H7 (cell line): ENCODE results near the gene ANAPC16. TPM values are rescaled to one million over a fixed set of nuclear protein-coding genes. Genes with fewer than 3 reads are reported as not detected.

Source experiments
- DNase-seq: peaks from one replicate; pipeline ENCODE4 v3.0.0; 2012
- H3K27me3 ChIP-seq: 2 replicates; pipeline ENCODE4 v1.6.0; 2011; ENCODE audit warnings: mild to moderate bottlenecking, low read length; ENCODE audit not compliant: control insufficient read depth, insufficient read depth
- H3K36me3 ChIP-seq: replicated peaks from 2 replicates; pipeline ENCODE4 v1.5.1; 2011; ENCODE audit warnings: low read length; ENCODE audit not compliant: control insufficient read depth, insufficient read depth
- H3K4me3 ChIP-seq: 2 replicates; pipeline ENCODE4 v1.5.1; 2011; ENCODE audit warnings: low read depth, mild to moderate bottlenecking, control low read depth, low read length, moderate library complexity; ENCODE audit not compliant: insufficient read depth
- total RNA-seq: library from RNA; depleted of rRNA; stranded (reverse); fragments of >200 nt; shearing (Covaris generic); gene quantifications from 2 replicates; pipeline ENCODE4 v1.2.3, GENCODE V29; 2014; rRNA removed

The ANAPC16 gene
- total RNA-seq, result 56.6 and 79.0 TPM in 2 replicates

DNA sequence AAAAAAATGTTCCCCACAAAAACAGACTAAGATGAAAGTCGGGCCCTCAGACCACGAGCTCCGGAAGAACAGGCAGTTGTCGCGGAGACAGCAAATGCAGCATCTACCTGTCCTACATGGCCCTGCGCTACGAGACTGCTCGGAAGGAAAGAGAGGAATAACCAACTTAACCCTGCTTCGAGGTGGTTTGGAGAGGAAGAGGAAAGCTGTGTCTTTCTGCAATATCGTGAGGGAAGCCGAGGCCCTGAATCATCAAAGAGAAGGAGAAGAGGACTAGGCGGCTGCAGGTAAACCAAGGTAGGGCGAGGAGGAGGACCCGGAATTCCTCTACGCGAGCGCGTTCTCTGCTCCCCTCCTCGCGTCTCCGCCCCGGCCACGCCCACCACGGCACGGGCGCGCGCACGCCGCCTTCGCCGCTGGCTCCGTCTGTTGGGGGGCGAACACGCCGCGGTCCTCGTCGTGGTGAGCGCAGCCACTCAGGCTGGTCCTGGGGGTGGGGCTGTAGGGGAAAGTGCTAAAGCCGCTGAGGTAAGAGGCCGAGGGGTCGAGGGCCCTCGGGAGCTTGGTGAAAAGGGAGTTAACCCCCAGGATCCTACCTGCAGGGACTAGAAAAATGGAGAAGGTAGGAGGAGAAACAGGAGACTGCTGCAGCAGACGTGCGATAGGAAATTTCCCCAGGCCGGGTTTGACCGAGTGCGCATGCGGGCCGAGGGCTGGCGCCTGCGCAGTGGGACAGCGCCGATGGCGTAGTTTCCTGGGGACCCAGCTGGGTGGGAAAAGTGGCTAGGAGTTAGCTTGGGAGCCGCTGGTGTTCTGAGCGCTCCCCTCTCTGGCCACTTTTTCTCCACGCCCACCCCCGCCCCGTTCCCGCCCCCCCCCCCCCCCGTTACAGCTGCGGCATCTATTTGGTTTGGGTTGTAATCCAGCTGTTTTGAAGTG lies at the start of gene ANAPC16, which contains the start of gene ASCC1:
Gene ANAPC16 (plus strand): TSS at position 402 of the 939 bp plus-strand sequence. CDS start 7,903 bp downstream, outside the sequence.
Gene ASCC1 (minus strand): TSS at position 666 of the 939 bp plus-strand sequence. CDS start 2,978 bp downstream, outside the sequence.
- DNase-seq, result peak; percentile 94
- H3K4me3 ChIP-seq, result peak within 1 kb of the TSS; percentile 55
- H3K27me3 ChIP-seq, result no peaks in the 10 kb centered on the region
- peaks cover 2% of the 10 kb centered on the region; the same call in 1 of the 2 replicates for H3K36me3 ChIP-seq

DNA sequence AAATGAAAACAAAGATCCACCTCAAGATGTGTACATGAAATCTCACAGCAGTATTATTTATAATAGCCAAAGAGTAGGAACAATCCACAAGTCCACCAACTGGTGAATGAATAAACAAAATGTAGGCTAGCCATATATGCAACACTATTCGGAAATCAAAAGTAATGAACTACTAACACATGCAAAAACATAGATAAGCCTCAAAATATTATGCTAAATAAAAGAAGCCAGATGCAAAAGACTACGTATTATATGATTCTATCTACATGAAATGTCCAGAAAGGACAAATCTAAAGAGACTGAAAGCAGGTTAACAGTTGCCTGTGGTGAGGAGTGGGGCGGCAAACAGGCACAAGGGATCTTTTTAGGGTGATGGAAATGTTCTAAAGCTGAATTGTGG lies 48.7 kb upstream of the ANAPC16 start:
- Histone ChIP-seq H3K36me3 (no peaks in the 10 kb centered on the region), H3K27me3 (no peaks in the 10 kb centered on the region), H3K4me3 (no peak overlapping the region)
- no peak for DNase-seq

DNA sequence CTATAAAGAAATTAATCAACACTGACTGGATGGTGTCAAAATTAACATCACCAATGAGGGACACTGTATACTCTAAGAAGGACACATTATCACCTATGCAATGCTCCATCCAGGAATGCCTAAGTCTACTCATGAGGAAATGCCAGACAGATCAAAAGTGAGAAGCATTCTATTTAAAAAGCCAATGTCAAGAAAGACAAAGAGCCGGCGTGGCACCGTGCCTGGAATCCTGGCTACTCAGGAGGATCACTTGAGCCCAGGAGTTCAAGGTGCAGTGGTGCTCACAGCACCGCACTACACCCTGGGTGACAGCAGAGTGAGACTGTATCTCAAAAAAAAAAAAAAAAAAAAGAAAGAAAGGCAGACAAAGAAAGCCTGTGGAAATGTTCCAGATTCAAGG lies 45.5 kb upstream of the ANAPC16 start:
- H3K27me3 ChIP-seq, result no peaks in the 10 kb centered on the region
- no peaks in the 10 kb centered on the region for H3K36me3 ChIP-seq
- H3K4me3 ChIP-seq, result no peak overlapping the region
- DNase-seq, result no peak

DNA sequence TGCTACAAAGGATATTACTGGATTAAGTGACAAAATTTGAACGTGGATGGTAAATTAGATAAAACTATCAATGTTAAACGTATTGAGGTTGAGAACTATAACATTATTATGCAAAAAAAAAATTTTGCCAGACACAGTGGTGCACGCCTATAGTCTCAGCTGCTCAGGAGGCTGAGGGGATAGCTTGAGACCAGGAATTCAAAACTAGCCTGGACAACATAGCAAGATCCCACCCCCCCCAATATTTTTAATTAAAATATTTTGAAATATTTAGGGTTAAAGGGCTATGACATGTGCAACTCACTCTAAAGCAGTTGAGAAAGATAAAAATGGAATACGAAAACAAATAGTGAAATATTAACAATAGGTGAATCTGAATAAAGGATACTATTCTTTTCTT lies 45.1 kb upstream of the ANAPC16 start:
- no peaks in the 10 kb centered on the region for H3K27me3 ChIP-seq
- H3K4me3 ChIP-seq, result no peak overlapping the region
- no peak for DNase-seq
- H3K36me3 ChIP-seq, result no peaks in the 10 kb centered on the region

DNA sequence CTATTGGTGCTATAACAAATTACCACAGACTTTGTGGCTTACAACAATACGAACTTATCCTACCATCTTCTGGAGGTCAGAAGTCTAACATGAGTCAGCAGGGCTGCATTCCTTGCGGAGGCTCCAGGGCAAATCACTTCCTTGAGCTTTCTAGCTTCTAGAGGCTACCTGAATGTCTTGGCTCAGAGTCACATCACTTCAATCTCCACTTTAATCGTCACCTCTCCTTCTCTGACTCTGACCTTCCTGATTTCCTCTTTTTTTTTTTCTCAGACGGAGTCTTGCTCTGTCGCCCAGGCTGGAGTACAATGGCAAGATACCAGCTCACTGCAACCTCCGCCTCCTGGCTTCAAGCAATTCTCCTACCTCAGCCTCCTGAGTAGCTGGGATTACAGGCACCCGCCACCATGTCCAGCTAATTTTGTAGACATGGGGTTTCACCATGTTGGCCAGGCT lies 44.6 kb upstream of the ANAPC16 start:
- no peak for DNase-seq
- no peak overlapping the region for H3K4me3 ChIP-seq
- H3K27me3 ChIP-seq, result no peaks in the 10 kb centered on the region
- no peaks in the 10 kb centered on the region for H3K36me3 ChIP-seq

DNA sequence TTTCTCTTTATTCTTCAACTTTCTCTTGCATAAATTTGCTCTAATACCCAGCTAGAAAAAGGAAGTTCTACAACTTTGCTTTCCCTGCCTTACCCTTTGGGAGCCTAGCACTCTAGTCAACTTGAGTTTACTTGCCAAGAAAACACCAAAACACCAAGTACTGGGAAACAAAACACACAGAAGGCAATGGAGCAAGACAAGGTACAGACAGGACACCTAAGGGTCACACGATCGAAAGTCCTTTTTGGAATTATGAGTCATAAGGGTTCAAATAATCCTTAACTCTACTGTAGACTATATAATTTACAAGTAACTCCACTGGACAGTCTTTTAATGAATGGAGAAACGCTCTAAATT lies 42.6 kb upstream of the ANAPC16 start:
- no peaks in the 10 kb centered on the region for H3K36me3 ChIP-seq
- H3K27me3 ChIP-seq, result no peaks in the 10 kb centered on the region
- DNase-seq, result no peak
- H3K4me3 ChIP-seq, result no peak overlapping the region

DNA sequence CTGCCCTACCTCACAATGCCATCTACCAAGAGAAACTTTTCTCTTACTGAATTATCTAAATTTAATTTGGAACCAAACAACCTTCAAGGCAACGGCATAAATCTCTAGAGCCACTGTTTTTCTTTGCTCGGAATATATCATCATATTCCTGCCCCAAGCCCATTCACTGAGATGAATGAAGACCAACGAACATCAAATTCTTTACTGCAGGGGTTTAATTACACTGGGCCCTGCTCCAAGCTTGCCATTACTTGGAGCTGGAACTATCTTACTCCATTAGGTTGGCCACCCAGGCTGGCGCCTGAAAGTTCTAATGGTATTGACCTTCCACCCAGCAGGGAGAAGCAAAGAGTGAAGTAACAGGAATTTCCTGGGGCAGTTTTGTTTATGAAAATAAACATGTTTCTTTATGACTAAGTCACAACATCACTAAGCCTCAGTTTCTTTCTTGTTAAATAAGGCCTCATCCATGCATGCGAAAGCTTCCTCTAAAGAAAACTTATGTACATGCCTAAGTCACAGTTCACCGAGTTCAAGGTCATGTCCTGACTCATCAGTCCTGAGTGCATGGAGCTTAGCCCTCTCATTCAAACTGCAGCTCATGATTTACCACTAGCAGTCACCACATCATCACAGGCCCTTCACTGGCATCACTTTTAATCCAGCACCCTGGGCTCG lies 42.1 kb upstream of the ANAPC16 start:
- no peak overlapping the region for H3K4me3 ChIP-seq
- DNase-seq, result no peak
- no peaks in the 10 kb centered on the region for H3K27me3 ChIP-seq
- H3K36me3 ChIP-seq, result no peaks in the 10 kb centered on the region

DNA sequence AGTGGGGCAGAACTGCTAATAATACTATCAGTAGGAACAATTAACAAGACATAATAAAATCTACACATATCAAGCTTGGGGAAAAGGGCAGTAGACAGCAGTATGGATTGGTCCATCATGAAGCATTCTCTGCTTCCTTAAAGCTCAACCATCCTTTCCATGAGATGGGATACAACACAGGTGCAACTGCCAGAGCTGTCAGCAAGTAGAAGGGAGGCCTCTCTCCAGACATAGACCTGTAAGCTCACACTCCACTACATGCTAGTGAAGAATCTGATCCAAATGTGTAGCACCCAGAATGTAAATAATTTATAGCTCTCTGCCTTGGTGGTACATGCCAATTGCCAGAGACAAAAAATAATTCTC lies 41.5 kb upstream of the ANAPC16 start:
- no peak overlapping the region for H3K4me3 ChIP-seq
- DNase-seq, result no peak
- no peaks in the 10 kb centered on the region for H3K36me3 ChIP-seq
- no peaks in the 10 kb centered on the region for H3K27me3 ChIP-seq

DNA sequence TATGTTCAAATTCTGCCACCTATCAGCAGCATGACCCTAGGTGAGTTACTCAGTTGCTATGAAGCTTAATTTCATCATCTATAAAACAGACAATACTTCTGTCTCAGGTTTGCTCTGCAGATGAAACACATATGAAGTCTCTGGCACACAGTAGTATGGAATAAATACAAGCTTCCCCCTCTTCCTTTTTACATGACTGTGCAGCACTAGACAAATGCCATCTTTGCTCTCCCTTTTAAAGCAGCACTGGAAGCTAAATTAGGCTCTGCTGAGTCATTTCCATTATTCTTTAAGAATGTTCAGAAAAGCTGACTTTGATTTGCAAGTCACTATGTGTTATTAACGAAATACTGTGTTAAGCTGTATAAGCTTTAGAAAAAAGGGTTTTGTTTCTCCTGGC lies 40.7 kb upstream of the ANAPC16 start:
- Histone ChIP-seq H3K27me3 (no peaks in the 10 kb centered on the region), H3K36me3 (no peaks in the 10 kb centered on the region), H3K4me3 (no peak overlapping the region)
- no peak for DNase-seq

DNA sequence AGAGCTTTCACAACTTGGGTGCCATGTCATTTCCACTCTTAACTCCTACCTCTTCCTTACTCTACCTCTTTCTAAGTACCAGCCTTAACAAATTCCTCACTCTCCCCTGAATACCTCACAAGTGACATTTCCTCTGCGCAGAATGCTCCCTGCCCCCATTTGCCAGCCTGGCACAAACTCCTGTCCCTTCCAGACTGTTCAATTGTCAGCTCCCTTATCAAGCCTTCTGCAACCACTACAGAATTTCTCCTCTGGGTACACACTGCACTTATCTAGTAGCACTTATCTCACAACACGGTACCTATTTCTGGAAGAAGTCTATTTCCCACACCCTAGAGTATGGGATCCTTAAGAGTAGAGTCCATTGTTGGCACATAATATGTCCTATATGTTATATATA lies 39.1 kb upstream of the ANAPC16 start:
- H3K36me3 ChIP-seq, result no peaks in the 10 kb centered on the region
- no peak overlapping the region for H3K4me3 ChIP-seq
- DNase-seq, result no peak
- no peaks in the 10 kb centered on the region for H3K27me3 ChIP-seq

DNA sequence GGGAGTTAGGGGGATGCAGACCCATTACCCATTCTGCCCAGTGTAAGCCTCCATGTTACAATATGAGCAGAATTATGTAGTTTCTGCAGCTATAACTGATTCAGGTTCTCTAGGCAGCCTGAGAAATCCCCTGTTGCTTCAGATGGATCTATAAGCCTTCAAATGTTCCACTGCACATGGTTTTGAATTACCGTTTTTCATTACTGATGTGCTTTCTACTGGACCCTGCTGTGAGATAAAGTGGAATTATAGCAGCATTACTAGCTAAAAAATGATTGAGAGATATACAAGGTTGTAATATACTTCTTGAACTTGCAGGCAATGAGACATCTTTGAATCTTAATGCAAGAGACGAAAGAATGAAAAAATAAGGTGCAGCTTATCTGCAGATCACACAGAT lies 38.4 kb upstream of the ANAPC16 start:
- no peak overlapping the region for H3K4me3 ChIP-seq
- no peaks in the 10 kb centered on the region for H3K36me3 ChIP-seq
- H3K27me3 ChIP-seq, result no peaks in the 10 kb centered on the region
- no peak for DNase-seq

DNA sequence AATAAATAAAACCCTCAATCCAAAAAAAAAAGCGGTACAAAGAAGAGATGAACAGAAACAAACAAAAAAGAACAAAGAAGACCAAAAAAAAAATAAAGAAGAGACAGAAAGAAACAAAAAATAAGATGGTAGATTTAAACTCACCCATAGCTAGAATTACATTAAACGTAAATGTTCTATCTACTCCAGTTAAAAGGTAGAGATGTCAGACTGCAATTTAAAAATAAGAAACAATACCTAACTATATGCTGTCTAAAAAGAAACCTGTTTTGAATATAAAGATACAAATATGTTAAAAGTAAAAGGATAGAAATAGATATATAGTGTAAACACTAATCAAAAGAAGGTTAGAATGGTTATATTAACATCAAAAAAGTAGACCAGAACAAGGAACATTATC lies 31.7 kb upstream of the ANAPC16 start:
- DNase-seq, result no peak
- no peaks in the 10 kb centered on the region for H3K27me3 ChIP-seq
- H3K4me3 ChIP-seq, result no peak overlapping the region
- H3K36me3 ChIP-seq, result no peaks in the 10 kb centered on the region

DNA sequence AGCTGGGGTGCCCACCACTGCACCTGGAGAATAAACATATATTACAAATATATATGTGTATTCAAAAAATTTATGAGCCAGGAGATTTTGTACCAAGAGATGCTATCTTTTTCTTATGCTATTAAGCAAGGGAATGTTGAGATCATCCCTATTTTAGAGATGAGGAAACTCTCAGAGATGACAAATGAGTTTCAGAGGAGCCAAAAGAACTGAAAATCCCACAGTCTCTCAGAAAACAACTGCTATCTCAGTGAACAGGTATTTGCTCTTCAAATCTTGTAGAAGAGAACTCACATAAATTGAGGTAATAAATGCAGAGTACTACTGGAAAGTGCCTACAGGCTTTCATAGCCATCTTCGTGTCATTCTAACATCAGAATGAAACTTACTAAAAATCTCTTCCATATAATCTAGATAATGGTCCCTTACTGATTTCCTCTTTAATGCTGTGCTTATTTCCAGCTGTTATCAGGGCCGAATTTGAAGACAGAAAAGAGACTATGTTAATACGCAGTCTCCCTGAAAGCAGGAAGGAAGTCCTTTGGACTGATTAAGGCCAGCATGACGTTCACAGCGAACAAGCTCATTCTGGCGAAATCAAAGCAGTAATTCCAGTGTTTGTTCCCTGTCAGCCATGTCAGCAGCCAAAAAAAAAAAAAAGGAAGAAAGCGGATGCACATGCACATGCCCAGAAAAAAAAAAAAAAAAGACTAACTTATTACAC lies 29.4 kb upstream of the ANAPC16 start:
- Histone ChIP-seq H3K27me3 (no peaks in the 10 kb centered on the region), H3K4me3 (no peak overlapping the region), H3K36me3 (no peaks in the 10 kb centered on the region)
- no peak for DNase-seq

DNA sequence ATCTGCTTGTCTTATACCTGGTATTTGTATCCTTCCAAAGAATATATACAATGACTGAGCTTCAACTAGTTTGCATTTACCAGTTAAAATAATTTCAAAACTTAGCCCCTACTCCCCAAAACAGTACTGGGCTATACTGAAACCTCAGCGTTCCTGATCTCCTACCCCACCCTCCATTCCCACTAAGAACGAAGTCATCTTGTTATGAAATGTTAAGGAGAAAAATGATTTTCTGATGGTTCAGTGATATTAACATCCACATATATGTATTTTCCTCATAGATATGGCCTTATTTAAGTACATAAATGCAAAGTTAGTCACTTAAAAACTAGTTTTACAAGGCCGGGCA lies 28.9 kb upstream of the ANAPC16 start:
- DNase-seq, result no peak
- Histone ChIP-seq H3K36me3 (no peaks in the 10 kb centered on the region), H3K4me3 (no peak overlapping the region), H3K27me3 (no peaks in the 10 kb centered on the region)
